Nephron progenitor cell (in vitro differentiated cells): Measurements from ENCODE around the gene IGF2BP1.

Experiments used
- DNase-seq: peaks from one replicate; pipeline ENCODE4 v3.0.0; 2021
- H3K27ac Mint-ChIP-seq: 2 replicates; pipeline ENCODE4 v1.8.0; 2021; ENCODE audit warnings: mild to moderate bottlenecking, moderate library complexity, mixed read lengths
- H3K27me3 Mint-ChIP-seq: 2 replicates; pipeline ENCODE4 v1.8.0; 2021; ENCODE audit warnings: mild to moderate bottlenecking, low read depth, mixed read lengths; ENCODE audit not compliant: poor library complexity
- H3K36me3 Mint-ChIP-seq: 2 replicates; pipeline ENCODE4 v1.8.0; 2021; ENCODE audit warnings: low read depth, mixed read lengths
- H3K4me1 Mint-ChIP-seq: 2 replicates; pipeline ENCODE4 v1.8.0; 2021; ENCODE audit warnings: mixed read lengths
- H3K4me3 Mint-ChIP-seq: 2 replicates; pipeline ENCODE4 v1.8.0; 2021; ENCODE audit warnings: mild to moderate bottlenecking, moderate library complexity, mixed read lengths
- H3K9me3 Mint-ChIP-seq: 2 replicates; pipeline ENCODE4 v1.8.0; 2021; ENCODE audit warnings: mild to moderate bottlenecking, moderate library complexity, mixed read lengths
- CTCF ChIP-seq: fragments of 200-600 bp; sonication (generic); IDR thresholded peaks from 2 replicates; pipeline ENCODE4 v1.5.0; 2021; ENCODE audit warnings: antibody characterized with exemption

Gene IGF2BP1

GRCh38 chr17:49013311-49014213 lies 16.4 kb downstream of the IGF2BP1 start:
- Mint-ChIP-seq H3K27ac (peak overlapping the region; percentile 97), H3K27me3 (no peaks in the 10 kb centered on the region), H3K36me3 (peaks cover 30% of the 10 kb centered on the region), H3K9me3 (no peaks in the 10 kb centered on the region), H3K4me1 (peaks cover 78% of the 10 kb centered on the region), H3K4me3 (peak overlapping the region; percentile 80)
- DNase-seq = peak; percentile 81
- no peak for TF ChIP-seq CTCF

GRCh38 chr17:49015179-49015923 lies 18.2 kb downstream of the IGF2BP1 start:
- Mint-ChIP-seq H3K27me3 (no peaks in the 10 kb centered on the region), H3K4me1 (peaks cover 83% of the 10 kb centered on the region), H3K36me3 (peaks cover 18% of the 10 kb centered on the region), H3K27ac (peak overlapping the region; percentile 87), H3K4me3 (peak overlapping the region; percentile 12), H3K9me3 (no peaks in the 10 kb centered on the region)
- TF ChIP-seq CTCF = no peak
- no peak for DNase-seq

DNA sequence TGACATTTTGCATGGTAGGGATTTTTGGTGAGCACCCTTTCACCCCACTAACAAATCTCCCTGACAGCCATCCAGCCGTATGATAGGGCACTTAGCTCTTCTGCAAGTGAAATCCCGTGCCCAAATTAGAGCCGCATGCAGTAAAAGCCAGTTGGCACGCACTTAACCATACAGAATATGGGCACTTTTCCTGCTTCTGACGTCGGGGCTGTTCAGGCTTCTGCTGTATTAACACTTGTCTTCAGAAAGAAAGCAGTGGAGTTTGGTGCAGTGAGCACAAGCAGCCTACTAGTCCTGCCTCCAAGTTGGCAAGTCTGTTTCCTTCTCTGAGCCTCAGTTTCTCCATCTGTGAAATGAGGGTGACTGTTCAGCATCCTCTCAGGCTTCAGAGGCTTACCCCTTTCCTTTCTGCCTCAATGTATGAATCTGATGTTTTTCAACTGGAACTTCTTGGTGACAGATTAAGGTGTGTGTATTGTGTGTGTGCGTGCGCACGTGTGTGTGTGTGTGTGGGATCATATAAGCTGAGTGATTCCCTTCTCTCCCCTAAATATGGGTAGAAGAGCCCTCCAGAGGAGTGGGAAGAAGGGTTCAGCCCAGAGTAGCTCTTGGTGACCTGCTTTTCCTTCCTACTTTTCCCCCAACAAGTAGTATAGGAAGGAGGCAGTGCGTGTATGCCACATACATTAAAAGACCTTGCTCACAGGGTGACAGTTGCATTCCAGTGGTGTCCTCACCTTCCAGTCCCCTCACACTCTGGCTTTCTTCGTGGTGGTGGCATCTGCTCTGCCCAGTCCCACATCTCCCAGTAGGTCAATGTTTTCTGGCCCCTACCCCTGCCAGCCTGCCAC lies 19.0 kb downstream of the IGF2BP1 start:
- H3K4me3 Mint-ChIP-seq = peak overlapping the region; percentile 12
- H3K4me1 Mint-ChIP-seq = peaks cover 83% of the 10 kb centered on the region
- no peak for TF ChIP-seq CTCF
- H3K36me3 Mint-ChIP-seq = peaks cover 15% of the 10 kb centered on the region
- peak overlapping the region; percentile 87 for H3K27ac Mint-ChIP-seq
- H3K9me3 Mint-ChIP-seq = no peaks in the 10 kb centered on the region
- no peak for DNase-seq
- H3K27me3 Mint-ChIP-seq = no peaks in the 10 kb centered on the region

GRCh38 chr17:49016775-49017463 lies 19.7 kb downstream of the IGF2BP1 start:
- H3K27ac Mint-ChIP-seq = peak overlapping the region; percentile 86
- H3K36me3 Mint-ChIP-seq = peaks cover 18% of the 10 kb centered on the region
- H3K9me3 Mint-ChIP-seq = no peaks in the 10 kb centered on the region
- no peak for DNase-seq
- TF ChIP-seq CTCF = no peak
- peak overlapping the region; percentile 44 for H3K4me3 Mint-ChIP-seq
- H3K27me3 Mint-ChIP-seq = no peaks in the 10 kb centered on the region
- peaks cover 83% of the 10 kb centered on the region for H3K4me1 Mint-ChIP-seq

DNA sequence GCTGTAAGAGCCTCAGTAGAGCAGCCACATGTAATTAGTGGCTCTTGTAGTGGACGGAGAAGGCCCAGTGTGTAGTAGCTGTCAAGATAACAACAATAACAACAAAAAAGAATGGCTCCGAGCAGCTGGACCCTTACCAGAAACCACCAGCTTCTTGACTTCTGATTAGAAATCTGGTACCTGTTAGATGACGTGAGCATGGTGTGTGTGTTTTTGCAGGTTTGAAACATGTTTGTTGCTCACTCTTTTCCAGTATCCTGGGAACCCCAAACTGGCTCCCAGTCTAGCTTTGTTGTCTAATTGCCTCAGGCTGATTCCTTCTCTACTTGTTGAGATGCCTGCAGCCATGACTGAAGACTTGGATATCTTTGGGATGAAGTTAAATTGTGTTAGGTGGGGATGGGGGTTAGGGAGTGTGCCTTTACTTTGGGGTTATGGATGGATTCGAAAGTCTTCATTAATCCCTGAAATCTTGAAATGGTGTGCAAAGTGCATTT lies 21.0 kb downstream of the IGF2BP1 start:
- peaks cover 26% of the 10 kb centered on the region for H3K36me3 Mint-ChIP-seq
- H3K4me3 Mint-ChIP-seq = no peak overlapping the region
- TF ChIP-seq CTCF = no peak
- H3K27me3 Mint-ChIP-seq = no peaks in the 10 kb centered on the region
- peaks cover 83% of the 10 kb centered on the region for H3K4me1 Mint-ChIP-seq
- H3K9me3 Mint-ChIP-seq = no peaks in the 10 kb centered on the region
- peak overlapping the region; percentile 91 for H3K27ac Mint-ChIP-seq
- no peak for DNase-seq
